OCI-LY7 (cell line): ENCODE measurements around the gene TSPAN5.

Source experiments
- CTCF ChIP-seq: fragments of 200-600 bp; sonication (generic); conservative IDR thresholded peaks from 2 replicates; pipeline ENCODE4 v1.5.1; 2014; ENCODE audit warnings: mild to moderate bottlenecking, antibody characterized with exemption, low read length, moderate library complexity, mixed read lengths
- EZH2phosphoT487 ChIP-seq: fragments of 200-600 bp; sonication (generic); IDR thresholded peaks from 2 replicates; pipeline ENCODE4 v1.6.1; 2018; ENCODE audit warnings: low read depth, borderline replicate concordance, mild to moderate bottlenecking, mixed run types, antibody characterized with exemption, low read length, moderate library complexity, mixed read lengths

DNA sequence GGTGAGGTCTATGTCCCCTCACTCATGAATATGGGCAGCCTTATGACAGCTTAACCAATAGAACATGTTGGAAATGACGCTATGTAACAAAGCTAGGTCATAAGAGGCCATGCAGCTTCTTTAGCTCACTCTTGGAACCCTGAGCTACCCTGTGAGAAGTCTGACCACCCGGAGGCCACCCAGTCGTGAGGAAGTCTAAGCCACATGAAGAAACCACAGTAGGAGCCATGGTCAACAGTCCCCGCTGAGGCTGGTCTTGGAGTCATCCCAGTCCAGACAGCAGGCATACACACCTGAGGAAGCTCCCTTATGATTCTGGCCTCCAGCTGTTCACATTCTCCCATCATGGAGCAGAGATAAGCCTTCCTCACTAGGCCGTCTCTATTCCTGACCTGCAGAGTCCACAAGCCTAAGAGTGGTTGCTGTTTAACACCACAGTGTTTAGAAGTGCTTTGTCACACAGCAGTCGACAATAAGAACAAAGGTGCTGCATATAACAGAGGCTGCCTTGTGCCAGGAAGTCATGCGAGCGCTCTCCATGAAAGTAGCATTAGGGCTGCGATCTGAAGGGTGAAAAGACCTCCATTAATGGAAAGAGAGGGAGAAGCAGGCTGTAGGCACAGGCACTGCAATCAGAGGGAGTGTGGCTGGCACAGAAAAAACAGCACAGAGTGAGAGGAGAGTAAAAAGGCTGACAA is 38.2 kb downstream of the TSPAN5 start:
- TF ChIP-seq CTCF (no peak), EZH2phosphoT487 (no peak)
